CD4-positive, alpha-beta T cell treated with Interleukin-21 for 1 hour (primary cell): Measurements from ENCODE around the gene SLC39A2.
"Not testable (repeated sequence)": the region's sequence is repeated elsewhere in the genome, so short reads cannot be mapped to it uniquely, and the experiment has no call there.

Experiments
- DNase-seq: peaks from one replicate; pipeline ENCODE4 v3.0.0-alpha.2; 2020

The SLC39A2 gene

DNA sequence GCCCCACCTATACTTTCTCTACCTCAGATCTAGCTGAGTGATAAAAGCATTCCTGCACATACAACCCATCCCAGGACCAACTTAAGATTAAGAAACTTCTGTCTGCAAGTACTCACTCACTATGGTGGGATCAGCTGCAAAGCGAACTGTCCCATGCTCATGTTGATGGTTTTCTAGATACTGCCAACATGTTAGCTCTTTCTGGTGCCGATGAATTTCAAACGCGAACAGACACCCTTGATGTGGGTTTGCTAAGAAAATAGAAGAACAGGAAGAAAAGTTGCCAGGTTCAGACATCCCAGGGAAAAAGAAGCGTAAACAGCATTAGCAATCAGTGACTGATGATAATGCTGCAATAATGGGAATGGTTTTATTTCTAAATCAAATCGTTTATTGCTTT is 1.5 kb upstream of the SLC39A2 start:
- DNase-seq: no peak

DNA sequence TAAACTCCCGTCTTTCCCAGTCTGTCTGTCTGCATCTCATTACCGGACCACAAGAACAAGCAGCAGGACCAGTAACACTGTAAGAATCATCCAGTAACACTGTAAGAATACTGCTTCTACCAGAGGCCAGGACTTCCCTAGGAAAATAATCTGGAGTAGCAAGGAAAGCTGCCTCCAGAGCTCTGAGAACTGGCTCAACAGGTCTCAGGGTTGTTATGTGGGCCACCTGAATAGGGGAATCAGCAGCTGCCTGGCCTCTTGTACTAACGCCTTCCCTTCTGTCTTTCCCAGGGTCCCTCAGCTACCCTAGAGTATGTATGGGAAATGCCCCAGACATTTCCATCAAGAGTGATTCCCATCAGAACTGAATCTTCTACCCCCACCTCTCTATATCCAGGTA is 954 bp upstream of the SLC39A2 start:
- no peak for DNase-seq

DNA sequence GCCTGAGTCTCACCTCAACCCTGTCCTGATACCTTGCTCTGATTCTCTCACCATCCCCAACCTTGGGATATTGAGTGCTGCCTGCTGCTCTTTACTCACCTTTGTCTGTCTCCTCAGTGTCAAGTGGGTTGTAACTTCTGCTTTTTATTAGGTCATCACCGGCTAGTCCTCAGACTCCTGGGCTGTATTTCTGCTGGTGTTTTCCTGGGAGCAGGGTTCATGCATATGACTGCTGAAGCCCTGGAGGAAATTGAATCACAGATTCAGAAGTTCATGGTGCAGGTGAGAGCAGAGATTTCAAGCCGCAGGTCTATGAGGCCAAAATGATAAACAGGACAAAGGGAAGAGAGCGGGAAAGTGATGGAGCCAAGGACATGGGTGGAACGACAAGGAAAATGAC is 498 bp downstream of the SLC39A2 start:
- no peak for DNase-seq

DNA sequence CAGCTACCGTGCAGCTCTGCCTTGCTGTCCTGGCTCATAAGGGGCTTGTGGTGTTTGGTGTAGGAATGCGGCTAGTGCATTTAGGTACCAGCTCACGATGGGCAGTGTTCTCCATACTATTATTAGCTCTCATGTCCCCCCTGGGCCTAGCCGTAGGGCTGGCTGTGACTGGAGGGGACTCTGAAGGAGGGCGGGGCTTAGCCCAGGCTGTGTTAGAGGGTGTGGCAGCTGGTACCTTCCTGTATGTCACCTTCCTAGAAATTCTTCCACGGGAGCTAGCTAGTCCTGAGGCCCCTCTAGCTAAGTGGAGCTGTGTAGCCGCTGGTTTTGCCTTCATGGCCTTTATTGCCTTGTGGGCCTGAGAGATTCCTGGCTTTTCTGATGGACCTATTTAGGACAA is 2.1 kb downstream of the SLC39A2 start:
- no peak for DNase-seq

DNA sequence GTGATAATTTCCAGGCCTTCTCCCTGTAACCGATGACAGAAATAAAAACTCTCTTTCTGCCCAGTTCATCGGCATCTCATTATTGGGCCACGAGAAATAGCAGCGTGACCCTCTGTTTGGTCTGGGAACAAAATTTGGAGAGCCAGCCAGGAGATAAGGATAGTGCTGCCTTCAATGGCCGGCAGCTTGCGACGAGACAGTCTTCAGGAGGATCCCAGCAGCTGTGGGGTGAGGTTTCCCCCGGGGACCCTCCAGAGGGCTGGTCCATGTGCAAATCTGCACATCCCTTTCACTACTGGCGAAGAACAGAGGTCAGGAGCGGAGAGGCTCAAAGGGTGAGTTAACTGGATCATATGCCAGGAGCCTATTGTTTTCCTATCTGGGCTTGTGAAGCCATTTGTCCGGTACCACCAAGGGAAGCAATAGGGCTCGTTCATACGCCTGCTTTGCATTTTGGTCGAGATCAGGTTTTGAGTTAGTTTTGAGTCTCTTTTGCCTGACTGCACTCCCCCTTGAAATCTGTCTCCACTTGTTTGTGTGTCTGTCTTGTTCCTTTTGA is 4.8 kb downstream of the SLC39A2 start:
- no peak for DNase-seq

DNA sequence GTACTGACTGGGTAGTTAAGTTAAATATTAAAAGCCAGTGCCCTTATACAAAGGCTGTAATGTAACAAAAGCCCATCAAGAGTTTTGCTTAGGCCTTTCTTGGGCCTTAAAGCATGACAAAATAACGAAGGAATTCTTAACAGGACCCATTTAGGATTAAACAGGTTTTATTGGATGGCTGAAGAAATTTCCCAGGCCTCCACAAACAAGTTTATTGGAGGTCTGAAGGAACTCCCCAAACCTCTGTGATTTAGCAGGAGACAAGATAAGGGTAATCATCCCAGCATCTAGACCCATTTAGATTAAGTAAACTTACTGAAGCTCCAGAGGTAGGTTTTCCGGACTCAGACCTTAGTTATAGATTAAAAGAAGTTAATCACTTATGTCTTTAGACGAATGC is 10.6 kb downstream of the SLC39A2 start:
- DNase-seq: not testable (repeated sequence)

DNA sequence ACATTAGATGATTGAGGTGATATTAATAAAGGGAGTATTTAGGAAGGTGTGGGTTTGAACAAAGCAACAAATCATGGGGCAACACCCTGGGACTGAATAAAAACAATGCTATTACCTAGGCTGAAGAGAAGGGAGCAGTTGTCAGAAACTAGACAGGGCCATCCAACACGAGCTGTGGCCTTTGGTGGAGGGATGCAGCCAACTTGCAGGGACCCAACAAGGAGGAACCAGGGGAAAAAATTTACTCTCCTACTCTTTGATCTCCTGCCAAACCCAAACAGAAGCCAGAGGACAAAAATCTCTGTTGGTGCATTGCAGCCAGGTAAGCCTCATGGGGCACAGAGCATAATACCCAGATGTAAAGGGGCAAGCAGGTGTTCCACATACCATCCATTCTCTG is 12.0 kb downstream of the SLC39A2 start:
- DNase-seq: no peak

DNA sequence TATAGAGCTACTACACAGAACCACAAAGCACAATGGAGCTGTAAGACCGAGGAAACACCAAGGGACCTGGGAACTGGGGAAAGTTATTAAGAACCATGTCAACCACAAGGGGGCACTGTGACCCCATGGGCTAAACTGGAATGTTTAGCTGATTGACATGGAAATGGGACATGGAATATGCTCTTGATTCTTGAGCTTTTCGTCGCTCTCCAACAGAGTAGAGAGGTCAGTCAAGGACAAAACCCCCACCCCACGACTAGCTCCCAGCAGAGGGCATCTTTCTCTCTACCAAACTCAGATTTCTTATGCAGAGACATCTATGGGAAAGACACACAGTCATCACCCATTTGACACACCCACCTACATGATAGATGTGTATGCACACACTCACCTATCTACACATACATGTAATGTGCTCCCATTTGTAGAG is 15.7 kb downstream of the SLC39A2 start:
- peak; percentile 83 for DNase-seq

DNA sequence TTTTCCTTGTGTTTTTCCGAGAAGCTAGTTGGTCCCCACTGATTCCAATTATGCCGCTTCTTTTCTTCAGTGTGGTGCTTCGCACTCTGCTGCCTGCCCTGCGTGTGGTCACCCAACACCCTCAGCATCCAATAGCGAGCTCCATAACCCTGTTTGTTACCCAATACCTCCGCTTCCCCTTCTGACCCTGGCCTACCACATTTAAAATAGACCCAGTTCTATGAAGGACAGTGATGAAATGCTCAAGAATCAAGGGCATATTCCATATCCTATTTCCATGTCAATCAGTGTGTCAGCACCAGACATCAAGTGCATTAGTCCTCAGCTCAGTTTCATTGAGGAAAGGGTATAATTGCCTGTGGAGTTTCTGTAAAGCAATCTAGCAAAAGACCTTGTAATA is 16.2 kb downstream of the SLC39A2 start:
- no peak for DNase-seq

DNA sequence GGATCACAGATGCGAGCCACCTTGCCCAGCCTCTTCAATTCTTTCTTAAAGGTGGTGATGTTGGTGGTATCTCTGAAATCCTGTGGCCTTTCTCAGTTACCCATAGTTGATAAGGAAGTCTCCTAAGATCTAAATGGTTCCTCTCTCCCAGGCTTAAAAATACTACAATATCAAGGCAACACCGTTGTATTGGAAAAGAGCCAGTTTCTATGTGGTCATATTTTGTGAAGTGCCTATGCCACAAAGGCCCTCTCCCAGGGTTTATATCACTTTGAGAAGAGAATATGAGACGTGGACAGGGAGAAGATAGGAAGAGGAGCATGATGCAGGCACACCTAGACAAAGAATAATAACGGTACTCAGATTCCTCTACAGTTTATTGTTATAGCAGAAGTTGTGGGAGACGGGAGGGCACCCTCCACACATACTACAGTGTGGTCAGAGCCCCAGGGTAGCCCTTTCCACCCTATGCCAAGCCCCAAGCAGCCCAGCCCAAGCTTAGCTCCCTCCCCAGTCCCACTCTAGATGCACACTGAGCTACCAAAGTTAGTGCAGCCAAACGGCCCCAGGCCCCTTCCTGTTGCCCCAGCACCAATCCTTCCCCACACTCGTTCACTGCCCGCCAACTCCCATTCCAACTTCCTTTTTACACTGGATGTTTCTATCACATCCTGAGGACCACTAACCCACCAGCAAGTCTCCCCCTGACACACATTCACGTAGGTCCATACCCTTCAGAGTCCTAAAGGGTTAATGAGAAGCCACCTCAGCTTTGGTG is 17.5 kb downstream of the SLC39A2 start:
- DNase-seq: no peak

DNA sequence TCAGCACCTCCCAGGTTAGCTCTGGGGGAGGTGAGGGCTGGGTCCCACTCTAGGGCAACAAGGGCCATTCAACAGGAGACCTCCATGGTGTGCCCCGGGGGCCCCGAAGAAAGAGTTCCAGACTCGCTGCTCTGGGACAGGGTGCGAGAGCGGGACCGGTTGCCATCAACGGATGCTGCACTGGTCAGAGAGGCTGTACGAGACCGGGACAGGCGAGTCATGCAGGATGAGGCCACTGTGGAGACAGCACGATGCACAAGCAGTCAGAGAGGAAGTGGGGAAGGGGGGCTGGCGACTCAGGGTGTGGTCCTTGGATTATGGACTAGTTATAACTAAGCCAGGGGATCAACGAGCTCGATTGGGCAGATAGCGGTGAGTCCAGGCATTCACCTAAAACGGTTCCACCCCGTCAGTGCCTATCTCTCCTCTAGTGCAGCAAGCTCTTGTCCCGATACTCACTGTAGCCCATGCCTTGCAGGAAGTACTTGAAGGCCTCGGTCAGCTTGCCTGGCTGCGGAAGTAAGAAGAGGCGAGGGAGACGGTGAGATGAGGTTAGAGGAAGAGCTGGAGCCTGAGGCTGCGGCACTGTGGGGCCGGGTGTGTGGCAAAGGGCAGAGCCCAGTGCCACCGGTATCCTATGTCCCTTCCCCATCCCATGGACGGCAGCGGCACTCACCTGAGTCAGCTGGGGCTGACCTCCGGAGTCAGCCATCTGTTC is 18.6 kb downstream of the SLC39A2 start:
- DNase-seq: no peak

DNA sequence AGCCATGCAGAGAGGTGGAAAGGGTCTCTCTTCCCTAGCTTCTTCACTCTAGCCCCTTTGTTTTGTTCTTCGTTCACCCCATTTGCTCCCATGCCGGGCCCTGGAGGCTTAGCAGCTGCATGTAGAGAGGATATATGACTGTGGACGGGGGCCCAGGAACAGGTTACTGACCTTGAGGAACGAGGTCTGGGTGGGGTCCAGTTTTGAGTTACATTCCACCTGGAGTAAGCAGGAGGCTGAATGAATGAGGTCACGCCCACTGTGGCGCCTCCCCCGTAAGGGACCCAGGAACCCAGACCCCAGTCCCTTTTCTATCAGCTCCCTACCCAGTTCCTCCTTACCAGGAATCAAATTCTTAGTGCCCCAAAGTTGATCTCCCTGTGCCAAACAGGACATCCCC is 19.2 kb downstream of the SLC39A2 start:
- no peak for DNase-seq

DNA sequence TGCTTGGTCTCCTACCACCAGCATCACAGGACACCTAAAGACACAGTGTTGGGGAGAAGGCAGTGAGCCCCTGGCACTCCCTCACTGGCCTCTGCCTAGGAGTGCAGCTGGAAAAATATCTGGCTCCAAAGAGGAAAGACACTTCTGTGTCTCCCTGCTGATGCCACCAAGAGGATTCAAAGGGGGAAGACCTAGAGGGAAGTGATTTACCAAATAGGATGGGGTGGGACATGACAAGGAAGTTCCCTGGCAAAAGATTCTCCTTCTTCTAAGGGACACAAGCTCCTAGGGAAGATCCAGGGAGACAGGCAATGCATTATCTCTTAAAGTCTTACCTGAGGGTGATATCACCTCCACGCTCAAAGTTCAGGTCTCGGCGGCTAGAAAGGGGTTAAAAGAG is 19.7 kb downstream of the SLC39A2 start:
- no peak for DNase-seq

DNA sequence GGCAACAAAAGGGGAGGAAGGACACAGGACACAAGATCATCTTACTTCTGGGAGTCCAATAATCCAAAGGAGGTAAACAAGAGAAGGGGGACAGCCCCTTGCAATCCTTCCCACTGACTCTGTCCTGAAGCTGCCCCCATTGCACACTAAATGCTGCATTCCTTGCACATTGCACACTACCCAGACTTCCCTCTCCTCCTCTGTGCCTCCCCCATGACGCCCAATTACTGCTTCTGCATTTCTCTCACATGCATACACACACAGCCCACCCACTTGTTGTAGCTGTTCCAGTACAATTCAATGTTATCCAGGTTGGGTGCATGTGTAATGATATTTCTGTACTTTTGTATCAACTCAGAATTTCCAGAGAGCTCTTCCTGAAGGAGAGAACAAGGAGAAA is 20.3 kb downstream of the SLC39A2 start:
- no peak for DNase-seq

DNA sequence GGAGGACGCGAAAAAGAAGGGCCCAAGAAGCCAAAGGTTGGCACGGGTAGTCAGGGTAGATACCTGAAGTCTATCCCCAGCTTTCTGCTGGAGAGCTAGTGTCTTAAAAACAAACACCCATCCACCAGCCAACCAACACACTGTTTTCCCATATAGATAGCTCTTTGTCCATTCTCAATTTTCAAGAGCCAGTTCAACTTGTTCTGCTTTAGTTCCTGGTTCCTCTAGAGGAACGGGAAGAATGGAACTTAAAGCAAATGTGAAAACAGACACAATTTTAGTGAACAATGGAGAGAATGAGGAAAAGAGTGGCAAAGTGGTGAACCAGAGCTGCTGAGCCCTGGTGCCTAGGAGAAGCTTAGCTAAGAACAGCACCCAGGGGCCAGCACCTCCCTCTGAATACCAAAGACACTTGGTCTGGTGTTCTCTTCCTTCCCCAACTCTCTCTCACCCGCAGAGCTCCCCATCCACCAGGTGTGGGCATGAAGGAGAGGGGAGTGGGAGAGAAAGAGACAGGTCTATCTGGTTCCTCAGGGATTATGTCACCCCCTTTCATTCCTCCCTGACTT is 22.0 kb downstream of the SLC39A2 start:
- DNase-seq: no peak

DNA sequence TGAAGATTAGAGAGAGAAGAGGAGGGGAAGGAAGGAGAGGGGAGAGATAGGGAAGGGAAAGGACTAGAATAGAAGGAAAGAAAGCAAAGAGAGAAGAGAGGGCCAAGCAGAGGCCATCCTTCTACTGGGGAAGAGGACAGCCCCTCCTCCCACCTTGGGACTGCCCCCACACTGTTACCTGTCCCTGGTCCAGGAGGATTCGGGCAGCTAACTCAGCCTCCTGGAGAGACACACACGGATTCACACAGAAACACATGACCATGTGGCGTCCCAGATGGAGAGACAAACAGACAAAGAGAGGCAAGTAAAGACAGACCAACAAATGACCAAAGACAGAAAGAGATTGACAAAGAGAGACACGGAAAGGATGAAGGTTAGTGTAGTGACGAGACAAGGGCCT is 23.6 kb downstream of the SLC39A2 start:
- DNase-seq: no peak

DNA sequence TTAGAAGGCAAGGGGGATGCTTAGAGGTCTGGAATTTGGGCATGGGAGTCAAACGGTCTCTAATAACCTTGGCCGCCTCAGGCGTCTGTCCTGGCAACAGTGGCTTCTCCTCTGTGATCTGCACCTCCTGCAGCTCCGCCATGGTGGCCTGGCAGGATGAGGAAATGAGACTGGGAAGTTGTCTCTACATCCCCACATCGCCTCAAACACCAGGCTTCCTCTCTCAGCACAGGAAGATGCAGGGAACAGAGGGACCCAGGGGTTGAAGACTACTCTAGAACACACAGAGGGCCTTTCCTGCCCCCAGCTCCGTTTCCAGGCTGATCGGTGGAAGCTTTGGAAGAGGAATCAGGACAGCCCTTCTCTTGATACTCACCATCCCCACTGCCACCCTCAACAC is 24.1 kb downstream of the SLC39A2 start:
- no peak for DNase-seq

DNA sequence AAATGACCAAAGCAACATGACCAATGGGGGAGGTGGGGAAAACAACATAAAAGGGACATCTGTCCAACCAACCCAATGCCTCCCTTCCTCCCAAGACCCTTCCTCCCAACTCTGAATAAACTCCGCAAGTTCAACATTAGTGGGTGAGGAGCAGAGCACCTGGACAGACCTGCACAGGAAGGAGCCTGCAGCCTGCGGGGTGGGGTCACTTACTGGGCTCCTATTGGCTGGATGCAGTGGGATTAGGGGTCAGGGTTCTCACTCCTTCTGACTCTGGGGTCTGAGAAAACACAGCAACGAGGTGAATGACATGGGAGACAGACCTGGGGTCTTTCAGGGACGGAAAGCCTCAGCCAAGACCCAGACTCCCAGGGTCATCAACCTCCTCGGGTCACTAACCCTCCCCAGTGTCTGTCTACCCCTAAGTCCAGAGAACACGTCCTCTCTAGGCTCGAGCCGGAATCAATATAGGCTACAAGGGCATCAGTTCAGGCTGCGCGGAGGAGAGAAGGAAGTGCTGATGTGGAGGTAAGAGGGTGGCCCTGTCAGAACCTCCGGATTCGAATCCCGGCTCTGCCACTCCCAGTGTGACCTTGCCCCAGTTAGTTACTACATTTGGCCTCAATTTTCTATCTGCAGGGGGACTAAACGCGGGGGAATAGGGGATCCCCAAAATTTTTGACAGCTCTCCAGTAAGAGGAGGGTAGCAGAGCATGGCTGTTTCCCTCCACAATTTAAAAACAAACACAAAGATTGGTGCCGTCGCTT is 24.9 kb downstream of the SLC39A2 start:
- peak; percentile 12 for DNase-seq

DNA sequence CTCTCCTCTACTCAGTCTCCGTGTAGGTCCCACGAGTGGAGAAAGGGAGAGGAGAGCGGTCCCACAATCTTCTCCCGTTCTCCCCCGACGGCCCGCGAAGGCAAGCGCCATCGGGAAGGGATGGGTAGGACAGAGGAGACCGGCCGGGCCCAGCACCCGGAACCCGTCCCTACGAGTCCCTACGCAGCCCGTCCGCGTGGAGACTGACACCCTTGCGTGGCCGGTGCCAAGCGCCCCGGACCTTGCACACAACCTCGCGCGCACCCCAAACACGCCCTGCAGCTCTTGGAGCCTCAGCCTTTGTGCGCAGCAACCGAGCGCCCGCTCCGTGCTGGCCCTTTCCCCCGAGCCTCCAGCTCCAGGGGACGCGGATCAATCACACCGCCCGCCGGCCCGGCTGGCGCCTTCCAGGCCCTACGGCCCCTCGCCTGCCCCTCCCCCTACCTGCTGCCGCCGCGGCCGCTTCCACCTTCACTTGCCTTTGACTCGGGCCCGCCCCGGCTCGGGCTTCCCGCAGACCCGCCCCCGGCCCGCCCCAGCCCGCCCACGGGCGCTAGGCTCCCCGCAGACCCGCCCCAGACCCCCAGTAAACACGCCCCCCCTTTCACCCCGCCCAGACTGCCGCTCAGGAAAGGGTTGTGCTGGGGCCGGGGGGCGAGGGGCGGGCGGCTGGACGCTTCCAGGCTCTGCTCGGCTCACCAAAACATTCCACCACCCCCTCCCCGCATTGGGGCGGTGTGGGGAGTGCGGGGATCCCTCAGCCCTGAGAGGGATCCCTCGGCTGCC is 25.7 kb downstream of the SLC39A2 start, which contains the start of gene NDRG2:
Gene NDRG2 (minus strand): TSS at position 477 of the 786 bp plus-strand sequence. CDS start 1,746 bp downstream, outside the sequence.
- peak; percentile 84 for DNase-seq

DNA sequence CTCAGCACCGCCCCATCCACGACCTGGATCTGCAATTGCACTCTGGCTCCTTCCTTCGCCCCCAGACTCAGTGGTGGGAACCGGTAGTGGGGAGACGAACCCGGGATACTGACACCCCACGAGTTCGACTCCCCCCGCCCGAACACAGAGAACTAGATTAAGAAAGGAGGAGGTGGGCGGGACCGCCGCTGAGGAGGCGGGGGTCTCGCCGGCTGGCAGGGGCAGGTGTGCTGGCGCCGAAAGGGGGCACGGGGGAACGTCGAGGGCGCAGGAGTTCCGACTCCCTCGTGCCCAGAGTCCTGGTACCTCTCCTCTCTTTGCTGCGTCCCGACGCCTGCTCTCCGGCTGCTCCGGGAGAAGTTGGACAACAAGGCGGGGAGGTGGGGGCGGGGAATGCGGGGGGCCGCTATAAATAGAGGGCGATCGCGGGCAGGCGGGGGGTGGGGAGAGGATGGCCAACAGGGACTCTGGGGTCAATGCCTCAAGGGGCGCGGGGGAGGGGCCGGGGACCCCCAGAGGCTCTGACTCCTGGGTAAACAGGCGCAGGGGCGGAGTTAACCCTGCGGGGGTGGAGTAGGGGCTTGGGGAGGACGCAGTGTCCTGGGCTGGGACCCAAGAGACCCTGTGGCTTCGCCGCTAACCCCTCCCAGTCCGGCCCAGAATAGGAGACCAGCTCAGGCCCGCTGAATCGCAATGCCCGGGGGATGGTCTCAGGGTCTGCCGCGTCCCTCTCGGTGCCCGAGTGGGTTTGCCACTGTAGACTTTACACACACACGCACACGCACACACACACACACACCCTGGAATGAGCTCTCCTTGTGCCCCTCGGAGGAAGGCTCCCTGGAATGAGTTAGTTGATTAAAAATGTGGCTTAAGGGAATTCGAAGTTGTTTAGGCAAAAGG is 26.5 kb downstream of the SLC39A2 start:
- no peak for DNase-seq
